Glutamatergic neuron (in vitro differentiated cells): ENCODE data around the gene GGN. TPM values are rescaled to one million over a fixed set of nuclear protein-coding genes. Genes with fewer than 3 reads are reported as not detected.
A peak's percentile ranks its signal among the peaks of the same experiment; 100 is the strongest.
"Not testable (repeated sequence)": the region's sequence is repeated elsewhere in the genome, so short reads cannot be mapped to it uniquely, and the experiment has no call there.

Experiments
- DNase-seq: peaks from one replicate; pipeline ENCODE4 v3.0.0; 2022
- H3K27ac Mint-ChIP-seq: one replicate; pipeline ENCODE4 v1.8.0; 2020; ENCODE audit warnings: mild to moderate bottlenecking, mixed read lengths, inconsistent platforms; ENCODE audit not compliant: unreplicated experiment
- H3K27me3 Mint-ChIP-seq: one replicate; pipeline ENCODE4 v1.8.0; 2020; ENCODE audit warnings: mild to moderate bottlenecking, moderate library complexity, mixed read lengths, inconsistent platforms; ENCODE audit not compliant: unreplicated experiment
- H3K36me3 Mint-ChIP-seq: one replicate; pipeline ENCODE4 v1.8.0; 2020; ENCODE audit warnings: mild to moderate bottlenecking, mixed read lengths, inconsistent platforms; ENCODE audit not compliant: unreplicated experiment
- H3K4me1 Mint-ChIP-seq: one replicate; pipeline ENCODE4 v1.8.0; 2020; ENCODE audit warnings: mild to moderate bottlenecking, low read depth, mixed read lengths, inconsistent platforms; ENCODE audit not compliant: unreplicated experiment
- H3K4me3 Mint-ChIP-seq: one replicate; pipeline ENCODE4 v1.8.0; 2020; ENCODE audit warnings: mild to moderate bottlenecking, mixed read lengths, inconsistent platforms; ENCODE audit not compliant: unreplicated experiment
- H3K9me3 Mint-ChIP-seq: one replicate; pipeline ENCODE4 v1.8.0; 2020; ENCODE audit warnings: mild to moderate bottlenecking, moderate library complexity, mixed read lengths, inconsistent platforms; ENCODE audit not compliant: unreplicated experiment
- CTCF ChIP-seq: fragments of 200-600 bp; sonication (generic); IDR thresholded peaks from one replicate; pipeline ENCODE4 v1.5.0; 2021; ENCODE audit not compliant: partially characterized antibody, unreplicated experiment
- total RNA-seq: library from RNA; stranded (reverse); fragmentation: NEBNext Ultra II Directional; extraction: Animal tissue kit (Norgen Biotek cat#: 25700); gene quantifications from one replicate; pipeline ENCODE4 v1.2.1, GENCODE V29; 2021; ENCODE audit not compliant: unreplicated experiment

The GGN gene
- total RNA-seq, 1 donor from 2014 or later: 2.0 TPM

GRCh38 chr19:38351865-38352395, 35.9 kb downstream of the GGN start:
- peak; percentile 55 for DNase-seq
- Mint-ChIP-seq H3K9me3 (peaks cover 9% of the 10 kb centered on the region), H3K4me1 (peaks cover 14% of the 10 kb centered on the region), H3K36me3 (peaks cover 4% of the 10 kb centered on the region), H3K27ac (peak overlapping the region; percentile 99), H3K27me3 (peaks cover 13% of the 10 kb centered on the region), H3K4me3 (no peak overlapping the region)
- TF ChIP-seq CTCF: no peak

GRCh38 chr19:38350883-38351282, 37.0 kb downstream of the GGN start:
- Mint-ChIP-seq H3K27ac (no peak overlapping the region), H3K36me3 (no peaks in the 10 kb centered on the region), H3K27me3 (peaks cover 10% of the 10 kb centered on the region), H3K9me3 (peaks cover 10% of the 10 kb centered on the region), H3K4me1 (peaks cover 13% of the 10 kb centered on the region), H3K4me3 (no peak overlapping the region)
- no peak for DNase-seq
- TF ChIP-seq CTCF: no peak

GRCh38 chr19:38346837-38347236, 41.0 kb downstream of the GGN start:
- peaks cover under 1% of the 10 kb centered on the region for H3K4me1 Mint-ChIP-seq
- peaks cover 3% of the 10 kb centered on the region for H3K9me3 Mint-ChIP-seq
- peaks cover under 1% of the 10 kb centered on the region for H3K27me3 Mint-ChIP-seq
- TF ChIP-seq CTCF: no peak
- no peak overlapping the region for H3K4me3 Mint-ChIP-seq
- no peak for DNase-seq
- H3K27ac Mint-ChIP-seq: no peak overlapping the region
- no peaks in the 10 kb centered on the region for H3K36me3 Mint-ChIP-seq

- no peak for TF ChIP-seq CTCF
- Mint-ChIP-seq H3K4me1 (peaks cover 12% of the 10 kb centered on the region), H3K36me3 (peaks cover 6% of the 10 kb centered on the region), H3K27ac (peak overlapping the region; percentile 10), H3K9me3 (peaks cover 12% of the 10 kb centered on the region), H3K4me3 (no peak overlapping the region), H3K27me3 (peaks cover 6% of the 10 kb centered on the region)
- DNase-seq: no peak
Observed at GRCh38 chr19:38340927-38341326, 46.9 kb downstream of the GGN start.

GRCh38 chr19:38339011-38339410, 48.8 kb downstream of the GGN start:
- Mint-ChIP-seq H3K27ac (peak overlapping the region; percentile 89), H3K9me3 (peaks cover 12% of the 10 kb centered on the region), H3K4me1 (peaks cover 12% of the 10 kb centered on the region), H3K4me3 (peak overlapping the region; percentile 79)
- H3K36me3 Mint-ChIP-seq, H3K27me3 Mint-ChIP-seq, DNase-seq: not testable (repeated sequence)

GRCh38 chr19:38337360-38337653, 50.5 kb downstream of the GGN start:
- H3K4me1 Mint-ChIP-seq: peaks cover 12% of the 10 kb centered on the region
- H3K27ac Mint-ChIP-seq: peak overlapping the region; percentile 33
- TF ChIP-seq CTCF: no peak
- H3K4me3 Mint-ChIP-seq: peak overlapping the region; percentile 89
- no peak for DNase-seq
- peaks cover 6% of the 10 kb centered on the region for H3K36me3 Mint-ChIP-seq
- peaks cover 6% of the 10 kb centered on the region for H3K27me3 Mint-ChIP-seq
- H3K9me3 Mint-ChIP-seq: peaks cover 11% of the 10 kb centered on the region
